Measurements from ENCODE around the gene TMEM178A.
"Not testable (repeated sequence)": the region's sequence is repeated elsewhere in the genome, so short reads cannot be mapped to it uniquely, and the experiment has no call there.

Gene TMEM178A

DNA sequence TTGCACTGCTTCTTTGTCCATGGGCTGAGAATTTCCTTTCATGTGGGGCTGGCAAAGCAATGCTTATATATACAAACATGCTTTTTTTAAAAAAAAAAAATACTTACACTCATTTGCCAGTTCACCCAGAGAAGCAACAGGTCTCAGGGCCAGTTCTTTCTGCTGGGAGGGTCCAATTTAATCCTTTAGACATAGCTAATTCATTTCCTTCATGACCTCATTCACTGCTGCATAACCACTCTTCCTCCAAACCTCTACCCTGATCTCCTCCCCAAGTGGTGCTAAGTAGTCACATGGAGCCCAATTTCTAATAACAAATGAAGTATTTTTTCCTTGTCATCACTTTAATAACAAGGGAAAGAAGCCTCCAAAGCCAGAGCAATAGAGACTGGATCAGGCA, 17.1 kb upstream of the TMEM178A start:
- DNase-seq: no peak

GRCh38 chr2:39649511-39649910, 16.2 kb upstream of the TMEM178A start:
- DNase-seq: no peak

DNA sequence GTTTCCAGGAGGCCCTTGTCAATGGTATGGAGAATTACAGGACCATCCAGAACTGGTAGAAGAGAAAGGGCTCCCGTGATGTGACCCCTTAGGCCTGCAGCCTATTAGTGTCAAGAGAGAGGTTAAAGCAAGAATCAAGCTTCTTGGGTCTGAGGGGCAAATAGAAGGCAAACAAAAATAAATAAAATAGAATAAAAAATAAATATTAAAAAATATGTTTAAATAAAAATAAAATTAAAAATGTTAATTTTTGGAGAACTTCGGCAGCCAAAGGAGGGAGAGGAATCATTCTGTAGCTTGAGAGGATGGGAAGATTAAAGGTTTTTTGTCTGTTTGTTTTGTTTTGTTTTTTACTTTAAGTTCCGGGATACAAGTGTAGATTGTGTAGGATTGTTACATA, 15.2 kb upstream of the TMEM178A start:
- DNase-seq: no peak

- DNase-seq: not testable (repeated sequence)
These were observed 9.5 kb upstream of the TMEM178A start for GRCh38 chr2:39656215-39656614.

GRCh38 chr2:39657287-39657937, 8.3 kb upstream of the TMEM178A start:
- DNase-seq: no peak

- no peak for DNase-seq
These were observed 7.3 kb upstream of the TMEM178A start for GRCh38 chr2:39658371-39658770.

DNA sequence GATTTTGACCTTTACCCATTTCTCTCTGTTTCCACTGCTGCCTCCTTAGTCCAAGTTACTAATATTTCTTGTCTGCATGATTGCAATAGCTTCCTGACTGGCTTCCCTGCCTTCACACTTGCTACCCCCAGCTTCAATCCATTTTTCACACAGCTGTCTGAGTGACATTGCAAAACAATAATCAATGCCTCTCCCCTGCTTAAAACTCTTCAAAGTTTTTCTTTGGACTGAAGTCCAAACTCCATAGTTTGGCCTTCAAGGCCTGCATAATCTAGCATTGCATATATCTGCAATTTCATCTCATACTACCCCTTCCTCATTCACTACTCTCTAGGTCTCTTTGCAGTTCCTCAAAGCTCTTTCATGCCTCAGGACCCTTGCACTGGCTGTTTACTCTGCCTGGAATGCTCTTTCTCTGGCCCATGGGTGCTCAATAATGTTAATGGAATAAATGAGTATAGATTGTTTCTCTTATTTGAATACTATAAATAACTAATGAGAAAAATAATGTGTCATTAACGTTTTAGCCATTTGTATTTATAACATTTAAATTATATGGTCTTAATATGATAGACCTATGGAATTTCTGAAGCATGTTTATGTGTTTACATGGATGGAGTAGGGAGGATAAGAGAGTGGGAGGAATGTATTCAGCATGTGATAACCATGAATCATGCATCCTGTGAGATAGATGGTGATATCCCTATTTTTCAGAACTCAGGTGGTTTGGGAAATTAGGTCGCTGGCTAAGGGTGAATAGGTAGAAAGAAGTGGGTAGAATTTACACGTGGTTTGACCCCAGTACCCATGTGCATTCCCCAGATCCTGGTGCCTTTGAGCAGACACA, 5.7 kb upstream of the TMEM178A start:
- no peak for DNase-seq

DNA sequence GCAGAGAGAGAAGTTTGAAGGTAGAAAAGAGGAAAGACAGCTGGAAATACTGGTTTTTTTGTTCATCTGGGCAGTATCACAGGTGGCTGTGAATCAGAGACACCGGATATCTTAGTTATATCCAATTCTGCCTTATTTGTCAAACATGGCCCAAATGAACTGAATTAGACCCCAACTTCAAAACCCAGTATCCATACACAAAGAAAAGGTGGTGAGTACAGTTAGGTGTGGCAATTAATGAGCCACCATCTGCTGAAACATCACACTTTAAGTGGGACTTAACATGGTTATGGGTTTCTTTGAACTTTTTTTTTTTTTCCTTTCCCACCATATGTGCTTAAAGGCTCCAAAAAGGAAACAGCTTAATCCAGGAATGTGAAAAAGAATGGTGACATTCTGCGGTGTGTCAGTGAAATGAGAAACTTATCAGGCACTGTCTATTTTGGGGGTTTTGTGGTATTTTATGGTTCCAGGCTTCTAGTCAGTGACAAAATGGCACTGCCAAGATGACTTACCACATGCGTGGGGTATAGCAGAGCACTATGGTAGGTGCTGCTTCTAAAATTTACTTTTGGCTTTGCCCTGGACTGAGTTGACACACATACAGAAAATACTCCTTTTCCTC, 5.0 kb upstream of the TMEM178A start:
- DNase-seq: peak; percentile 65

- DNase-seq: peak; percentile 56
These were observed 3.9 kb upstream of the TMEM178A start for GRCh38 chr2:39661826-39662225.

DNA sequence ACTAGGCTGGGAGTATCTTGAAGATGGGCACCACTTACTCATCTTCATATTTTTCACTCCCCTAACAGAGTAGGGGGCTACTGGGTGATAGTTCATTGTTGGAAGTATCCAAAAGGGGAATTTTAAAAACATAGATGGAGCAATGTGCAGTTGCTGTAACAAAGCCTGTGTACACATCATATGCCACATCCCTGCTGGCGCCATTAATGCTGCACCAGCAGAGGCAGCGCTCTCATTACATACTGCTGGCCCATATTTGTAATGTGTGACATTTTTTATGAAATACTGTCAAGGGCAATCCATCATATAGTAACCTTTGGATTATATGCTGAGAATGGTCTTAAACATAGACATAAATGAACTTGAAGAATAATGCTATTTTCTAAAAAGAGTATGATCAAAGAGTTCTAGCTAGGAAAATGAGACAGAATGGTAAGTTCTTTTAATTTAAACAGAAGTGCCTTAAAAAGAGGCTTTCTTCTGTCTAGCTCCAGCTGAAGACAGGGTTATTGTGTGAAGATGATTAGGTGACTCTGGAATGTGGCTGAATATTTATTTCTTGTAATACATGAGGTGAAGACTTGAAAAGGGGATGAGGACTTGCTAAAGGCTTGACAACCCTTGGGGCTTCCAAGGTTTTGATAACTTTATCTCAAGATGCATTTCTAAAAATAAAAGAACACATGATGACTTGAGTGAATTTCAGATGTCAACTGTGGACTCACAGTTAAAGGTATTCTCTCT, 2.4 kb upstream of the TMEM178A start:
- DNase-seq: peak; percentile 39

- DNase-seq: no peak
These were observed 1.4 kb upstream of the TMEM178A start for GRCh38 chr2:39664232-39664887.

DNA sequence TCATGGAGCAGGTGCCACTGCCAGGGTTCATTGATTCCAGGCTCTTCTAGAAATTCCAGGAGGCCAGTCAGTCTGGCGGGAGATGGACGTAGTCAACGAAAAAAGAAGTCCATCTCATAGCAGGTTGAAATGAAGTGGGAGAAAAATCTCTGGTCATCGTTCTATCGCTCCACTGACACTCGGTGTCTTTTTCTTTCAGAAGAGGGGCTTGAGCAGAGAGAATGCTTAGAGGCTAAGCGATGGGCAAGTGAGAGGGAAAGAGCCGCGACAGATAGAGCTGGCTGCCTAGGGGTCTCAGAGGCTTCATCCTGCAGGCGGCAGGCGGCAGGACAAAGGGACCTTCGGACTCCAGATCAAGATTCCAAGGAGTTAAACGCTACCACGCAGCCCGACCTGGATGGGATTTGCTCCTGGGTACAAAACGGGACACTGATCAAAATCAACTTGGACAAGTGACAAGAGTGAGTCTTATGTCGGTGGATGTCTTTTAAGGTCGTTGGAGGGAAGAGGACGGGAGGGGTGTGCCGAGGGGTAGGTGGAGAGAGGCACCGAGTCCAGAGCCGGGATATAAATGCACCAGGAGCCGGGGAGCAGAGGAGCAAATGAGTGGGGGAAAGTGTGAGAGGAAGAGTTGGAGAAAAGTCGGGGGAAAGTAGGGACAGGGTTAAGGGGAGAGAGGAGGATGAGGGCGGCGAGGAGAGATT, 677 bp upstream of the TMEM178A start:
- DNase-seq: no peak

- no peak for DNase-seq
These were observed 879 bp downstream of the TMEM178A start for GRCh38 chr2:39666491-39667101.

- no peak for DNase-seq
These were observed 1.6 kb downstream of the TMEM178A start for GRCh38 chr2:39667104-39667885.

DNA sequence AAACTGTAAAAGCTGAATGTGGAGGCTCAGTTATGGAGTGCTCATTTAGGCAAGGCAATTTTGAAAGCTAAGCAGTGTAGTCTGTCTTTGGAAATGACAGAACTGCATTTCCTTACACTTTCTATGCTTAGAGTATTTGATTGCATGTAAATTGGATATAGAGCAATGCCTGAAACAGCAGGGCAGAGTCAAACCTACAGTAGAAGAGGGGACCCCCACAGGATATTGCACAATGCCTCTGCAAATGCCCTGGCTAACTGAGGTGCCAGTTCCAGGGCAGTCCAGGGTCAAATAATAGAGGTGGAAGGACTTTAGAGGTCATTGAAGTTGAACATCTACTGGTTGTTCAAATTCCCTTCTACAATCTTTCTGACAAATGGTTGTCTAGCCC, 2.2 kb downstream of the TMEM178A start:
- no peak for DNase-seq

GRCh38 chr2:39668576-39669080, 2.9 kb downstream of the TMEM178A start:
- DNase-seq: no peak

- DNase-seq: no peak
These were observed 5.9 kb downstream of the TMEM178A start for GRCh38 chr2:39671604-39672003.

GRCh38 chr2:39673018-39673417, 7.3 kb downstream of the TMEM178A start:
- no peak for DNase-seq

- no peak for DNase-seq
These were observed 10.6 kb downstream of the TMEM178A start for GRCh38 chr2:39676342-39676741.

GRCh38 chr2:39678170-39678569, 12.5 kb downstream of the TMEM178A start:
- DNase-seq: no peak

DNA sequence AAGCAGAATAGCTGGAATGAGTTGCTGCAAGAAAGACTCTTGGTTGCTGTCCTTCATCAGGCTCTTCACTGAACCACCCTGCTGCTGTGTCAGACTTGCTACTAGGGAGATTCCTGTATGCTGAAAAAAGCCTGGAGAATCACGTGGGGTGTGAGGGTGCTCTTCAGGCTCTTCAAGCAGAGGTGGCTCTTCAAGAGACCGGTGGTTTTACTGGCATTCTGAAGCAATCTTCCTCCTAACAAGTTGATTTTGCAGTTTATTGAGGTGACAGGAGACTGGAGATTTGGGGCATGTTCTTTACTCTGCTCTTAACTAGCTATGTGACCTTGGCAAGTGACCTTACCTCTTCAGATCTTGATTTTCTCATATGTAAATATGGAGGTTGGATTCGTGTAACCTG, 14.1 kb downstream of the TMEM178A start:
- DNase-seq: no peak

Measured in fibroblast of skin of right biceps (primary cell).